GM19238 (cell line): ENCODE measurements around the gene DSTN.
"Not testable (repeated sequence)": the region's sequence is repeated elsewhere in the genome, so short reads cannot be mapped to it uniquely, and the experiment has no call there.

Source experiments
- DNase-seq: peaks from one replicate; pipeline ENCODE4 v3.0.0; 2011; ENCODE audit warnings: low spot score; ENCODE audit not compliant: insufficient read length

Gene DSTN

DNA sequence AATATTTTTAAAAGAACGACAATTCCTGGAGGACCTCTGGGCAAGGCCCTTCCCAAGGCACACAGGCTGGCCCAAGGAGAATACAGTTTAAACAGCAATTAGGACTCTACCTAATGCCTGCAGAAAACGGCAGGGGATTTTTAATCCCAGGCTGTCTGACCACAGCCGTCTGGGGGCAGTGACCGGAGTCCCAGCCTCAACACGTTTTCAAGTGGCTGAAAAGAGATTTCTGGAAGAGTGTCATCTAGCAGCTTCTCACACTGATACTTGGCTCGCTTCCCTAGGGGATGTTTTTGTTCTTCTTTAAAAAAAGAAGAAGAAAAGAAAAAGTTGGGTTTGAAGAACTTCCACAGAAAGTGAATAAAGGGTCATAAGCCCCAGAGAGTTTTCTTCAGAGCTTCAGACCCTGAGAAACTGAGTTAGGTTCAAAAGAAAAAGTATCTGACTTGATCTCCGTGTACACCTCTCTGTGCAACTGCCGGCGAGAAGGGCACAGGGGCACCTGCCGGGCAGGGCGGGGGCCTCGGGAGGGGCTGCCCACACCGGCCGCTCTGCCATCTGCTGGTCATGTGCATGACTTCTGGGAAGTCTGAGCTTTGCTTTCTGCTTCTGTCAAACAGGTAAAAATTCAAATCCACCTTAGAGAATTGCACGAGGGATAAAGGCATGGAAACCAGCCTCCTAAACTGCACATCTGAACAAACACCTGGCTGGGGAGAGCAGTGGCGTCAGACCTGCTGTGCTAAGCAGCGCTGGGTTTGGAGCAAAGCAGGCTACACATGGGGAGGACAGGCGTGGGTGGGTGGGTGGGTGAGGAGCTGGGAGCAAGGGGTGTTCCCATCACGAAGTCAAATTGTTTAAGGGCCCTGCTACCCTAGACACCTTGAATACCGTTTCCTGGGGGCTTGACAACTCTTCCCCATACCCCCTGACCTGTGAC lies 79.2 kb downstream of the DSTN start:
- peak; percentile 59 for DNase-seq

DNA sequence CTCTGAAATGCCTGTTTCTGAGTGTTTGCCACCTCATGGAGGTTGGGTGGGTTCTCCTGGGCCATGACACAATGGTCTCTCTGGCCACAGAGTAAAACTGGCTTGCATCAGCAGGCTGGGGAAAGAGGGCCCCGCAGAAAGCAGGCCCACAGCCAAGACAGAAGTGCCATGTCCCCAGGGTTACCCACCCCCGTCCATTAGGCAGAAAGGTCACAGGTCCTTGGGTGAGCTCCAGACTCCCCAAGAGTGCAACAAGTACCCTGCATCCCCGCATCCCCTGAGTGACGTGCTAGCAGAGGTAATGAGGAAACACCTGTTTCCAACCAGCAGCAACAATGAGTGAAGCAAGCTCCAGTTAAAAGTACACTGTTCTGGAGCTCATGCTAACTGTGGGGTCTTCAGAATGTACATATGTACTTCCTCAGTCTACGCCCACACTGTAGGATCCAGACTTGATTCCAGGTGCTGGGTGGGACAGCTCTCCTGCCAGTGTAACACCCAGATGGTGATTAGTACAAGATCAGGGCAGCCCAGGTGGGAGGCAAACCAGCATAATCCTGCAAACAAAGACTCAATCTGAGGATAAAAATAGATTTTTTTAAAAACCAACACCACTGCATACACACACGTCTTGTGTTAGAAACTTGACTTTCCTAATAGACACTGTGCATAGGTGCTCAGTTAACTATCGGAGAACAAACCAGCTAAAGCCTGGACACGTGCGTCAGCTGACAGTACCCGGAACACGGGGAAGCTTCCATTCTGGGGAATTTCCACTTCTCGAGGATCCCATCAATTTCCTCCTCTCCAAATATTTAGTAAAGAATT lies 80.6 kb downstream of the DSTN start:
- no peak for DNase-seq

DNA sequence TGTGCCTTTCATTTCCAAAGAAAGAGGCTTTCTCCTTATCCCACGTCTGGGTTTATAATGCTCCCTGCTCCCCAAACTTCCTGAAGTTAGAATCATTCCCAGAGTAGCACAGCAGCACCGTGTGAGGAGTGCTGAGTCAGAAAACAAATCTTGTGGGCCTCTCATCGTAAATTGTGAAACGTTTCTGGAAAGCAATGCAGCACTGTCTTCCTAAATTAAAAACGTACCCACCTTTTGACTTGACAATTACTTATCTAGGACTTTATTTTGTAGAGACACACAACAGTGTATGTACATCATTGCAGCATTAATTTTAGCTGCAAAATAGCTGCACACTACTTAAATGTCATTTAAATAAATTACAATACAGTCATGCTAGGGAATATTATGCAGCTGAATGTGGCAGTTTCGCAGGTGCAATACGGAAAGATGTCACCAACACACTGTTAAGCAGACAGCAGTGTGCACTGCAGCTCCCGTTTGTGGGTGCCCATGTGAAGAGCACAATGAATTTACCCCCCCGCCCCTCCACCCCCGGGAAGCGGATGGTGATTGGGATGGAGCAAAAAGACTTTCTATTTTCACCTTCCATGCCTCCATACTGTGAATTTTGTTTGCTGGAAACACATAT lies 81.4 kb downstream of the DSTN start:
- DNase-seq, result no peak

DNA sequence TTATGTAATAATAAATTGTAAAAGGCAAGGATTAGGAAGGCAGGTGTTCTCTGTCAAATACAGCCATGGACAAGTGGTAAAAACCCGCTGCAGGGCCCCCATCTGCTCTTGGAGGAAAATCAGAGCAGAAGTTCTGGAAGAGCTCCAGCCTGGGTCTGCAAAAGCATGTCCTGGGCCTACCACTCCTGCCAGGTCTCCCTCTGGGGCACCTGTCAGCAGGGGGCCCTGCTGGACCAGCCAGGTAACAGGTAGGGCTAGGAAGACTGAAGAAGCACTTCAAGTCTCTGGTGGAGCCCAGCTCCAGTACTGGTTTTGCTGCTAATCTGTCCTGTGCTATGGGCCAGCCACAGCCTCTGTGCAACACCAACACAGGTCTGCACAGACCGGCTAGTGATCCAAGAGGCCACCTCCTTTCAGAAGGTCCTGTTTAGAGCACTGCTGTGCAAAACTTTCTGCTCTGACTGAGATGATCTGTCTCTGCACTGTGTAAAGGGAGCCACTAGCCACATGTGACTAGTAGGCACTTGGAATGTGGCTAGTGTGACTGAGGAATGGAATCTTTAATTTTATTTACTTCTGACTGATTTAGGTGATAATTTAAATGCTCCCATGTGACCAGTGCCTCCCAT lies 82.0 kb downstream of the DSTN start:
- no peak for DNase-seq

DNA sequence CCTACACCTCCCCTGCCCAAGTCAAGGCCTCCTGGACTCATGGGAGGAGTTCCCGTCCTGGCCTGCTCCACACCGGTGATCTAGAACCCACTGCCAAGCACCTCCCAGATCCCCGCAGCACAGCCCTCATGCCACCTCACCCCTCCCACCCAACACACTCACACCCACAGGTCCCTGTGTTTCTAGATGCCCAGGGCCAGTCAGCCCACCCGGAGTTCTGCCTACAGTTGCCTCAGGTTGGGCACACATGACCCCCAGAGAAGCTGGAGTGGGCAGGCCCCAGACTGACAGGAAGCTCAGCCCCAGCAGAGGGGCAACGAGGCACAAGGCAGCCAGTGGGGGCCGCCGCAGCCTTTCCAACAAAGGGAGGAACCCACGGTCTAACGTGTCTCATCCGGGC lies 82.5 kb downstream of the DSTN start:
- no peak for DNase-seq

DNA sequence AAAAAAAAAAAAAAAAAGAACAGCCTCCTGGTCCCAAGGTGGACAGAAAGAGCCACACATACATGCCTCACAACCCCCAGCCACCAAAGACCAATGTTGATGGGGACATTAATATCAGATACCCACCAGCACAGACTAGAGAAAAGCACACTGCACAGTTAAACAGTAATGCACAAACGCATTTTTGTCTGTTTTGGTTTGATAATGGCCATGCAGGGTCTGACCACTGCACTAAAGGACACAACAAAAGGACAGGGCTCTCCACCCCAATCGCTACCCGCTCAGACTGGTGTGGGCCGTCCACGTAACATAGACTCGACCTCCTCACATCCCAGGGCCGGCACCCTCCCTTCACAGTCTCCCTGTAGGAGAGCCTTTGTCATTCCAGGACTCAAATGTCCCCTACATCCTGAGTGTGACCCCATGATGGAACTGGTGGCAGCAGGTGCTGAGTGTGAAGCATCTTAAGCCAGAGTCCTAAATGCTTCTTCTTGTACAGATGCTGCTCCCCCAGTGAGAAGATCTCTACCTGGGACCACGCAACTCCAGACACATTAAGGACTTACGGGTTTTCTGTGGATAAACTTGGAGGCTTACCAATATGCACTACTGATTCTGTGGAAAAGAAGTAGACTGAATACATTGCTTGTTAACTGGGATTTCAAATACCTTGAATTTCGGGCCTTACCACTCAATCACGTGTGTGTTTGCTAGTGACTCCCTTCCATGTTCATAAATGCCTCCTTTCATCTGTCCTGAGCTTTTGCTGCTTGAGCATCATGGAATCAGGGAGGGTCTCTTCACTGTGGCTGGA lies 84.2 kb downstream of the DSTN start:
- DNase-seq, result no peak

DNA sequence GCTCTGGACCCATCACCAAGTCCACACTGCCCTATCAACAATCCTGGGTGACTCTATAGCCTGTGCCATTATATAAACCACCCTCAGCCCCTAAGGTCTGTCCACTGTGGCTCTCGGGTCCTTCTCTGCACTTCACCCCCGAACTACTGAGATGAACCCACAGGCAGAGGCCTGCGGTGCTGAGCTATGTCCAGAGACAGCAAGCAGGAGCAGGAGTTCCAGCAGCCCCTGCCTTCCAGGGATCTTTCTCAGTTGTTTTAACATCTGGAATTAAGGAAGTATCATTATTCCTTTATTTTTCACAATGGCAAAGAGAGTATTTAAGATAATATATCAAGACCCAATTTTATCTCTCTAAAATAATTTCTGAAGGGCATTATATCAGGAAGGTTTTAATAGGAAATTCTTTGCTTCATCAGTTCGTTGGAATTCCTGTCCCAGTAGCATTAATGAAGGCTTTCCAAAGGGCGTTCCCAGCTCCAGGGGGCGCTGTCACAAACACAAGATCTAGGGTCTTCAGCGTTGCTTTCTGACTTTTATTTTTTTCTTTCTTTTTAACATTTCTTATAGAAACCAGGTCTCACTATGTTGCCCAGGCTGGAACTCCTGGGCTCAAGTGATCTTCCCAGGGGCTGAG lies 84.9 kb downstream of the DSTN start:
- DNase-seq, result no peak

DNA sequence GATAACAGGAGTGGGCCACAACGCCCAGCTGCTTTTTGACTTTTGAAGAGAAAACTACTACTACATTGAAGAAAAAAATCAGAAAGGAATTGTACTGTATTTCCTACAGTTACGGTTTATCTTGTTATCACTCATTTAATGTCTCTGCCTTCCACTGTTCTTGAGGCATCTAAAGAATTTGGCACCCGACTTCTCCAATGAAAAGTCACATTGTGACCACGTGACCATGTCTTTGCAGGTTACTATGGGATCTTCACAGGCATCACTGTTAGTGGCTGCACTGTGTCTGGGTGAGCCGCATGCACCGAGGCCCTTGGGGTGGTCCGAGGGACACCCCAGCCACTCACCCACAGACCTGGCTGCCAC lies 85.4 kb downstream of the DSTN start:
- DNase-seq, result no peak

DNA sequence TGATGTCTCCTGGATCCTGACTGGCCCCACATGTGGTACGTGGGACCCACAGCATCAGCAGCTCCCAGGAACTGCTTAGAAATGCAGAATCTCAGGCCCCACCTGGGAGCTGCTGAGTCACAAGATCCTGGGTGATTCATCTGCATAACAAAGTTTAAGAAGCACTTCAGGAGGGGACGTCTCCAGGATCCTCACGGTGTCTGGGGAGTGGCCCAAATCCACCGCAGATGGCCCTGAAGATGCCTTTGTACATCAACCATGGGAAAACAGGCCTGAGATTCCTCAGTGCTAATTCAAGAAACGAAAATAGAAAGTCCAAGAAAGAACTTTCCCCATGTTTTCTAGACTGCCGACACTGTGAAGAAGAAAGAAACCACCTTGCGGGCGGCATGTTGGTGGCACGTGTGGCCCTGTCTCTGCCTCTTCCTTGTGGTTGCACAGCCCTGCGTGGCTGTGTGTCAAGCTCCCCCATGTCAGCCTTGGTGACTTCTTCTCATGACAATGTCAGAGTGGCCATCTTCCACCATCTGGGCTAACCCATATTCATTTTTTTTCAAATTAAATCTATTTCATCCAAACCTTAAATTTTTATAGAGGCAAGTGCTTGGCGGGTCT lies 86.1 kb downstream of the DSTN start:
- DNase-seq, result no peak

DNA sequence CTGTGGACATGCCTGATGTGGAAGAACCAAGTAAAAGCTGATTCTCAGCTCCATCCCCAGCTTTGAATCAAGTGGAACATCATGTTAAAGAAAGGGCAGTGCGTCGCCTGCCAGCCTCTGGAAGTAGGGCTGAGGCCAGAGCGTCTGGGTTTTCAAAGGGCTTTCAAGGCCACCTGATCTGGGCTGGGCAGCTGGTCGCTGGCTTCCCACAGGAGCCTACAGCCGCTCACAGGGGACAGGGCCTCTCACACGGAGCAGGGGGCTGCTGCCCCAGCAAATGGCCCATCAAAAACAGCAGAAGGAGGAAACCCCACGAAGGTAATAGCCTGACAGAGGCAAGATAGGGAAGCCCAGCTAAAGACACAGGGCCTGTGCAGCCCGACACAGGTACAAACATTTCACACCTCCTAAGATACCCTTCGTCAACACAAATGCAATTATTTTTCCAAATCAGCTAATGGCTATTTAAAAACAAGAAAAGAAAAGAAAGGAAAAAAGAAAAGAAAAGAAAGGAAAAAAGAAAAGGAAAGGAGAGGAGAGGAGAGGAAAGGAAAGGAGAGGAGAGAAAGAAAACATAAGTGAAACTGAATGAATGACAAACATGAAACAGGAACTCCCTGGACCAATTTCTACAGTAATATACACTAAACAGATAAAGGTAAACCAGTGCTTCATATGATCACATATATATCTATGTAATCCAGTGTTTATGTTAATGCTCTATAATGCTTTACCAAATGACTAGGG lies 87.4 kb downstream of the DSTN start:
- no peak for DNase-seq

DNA sequence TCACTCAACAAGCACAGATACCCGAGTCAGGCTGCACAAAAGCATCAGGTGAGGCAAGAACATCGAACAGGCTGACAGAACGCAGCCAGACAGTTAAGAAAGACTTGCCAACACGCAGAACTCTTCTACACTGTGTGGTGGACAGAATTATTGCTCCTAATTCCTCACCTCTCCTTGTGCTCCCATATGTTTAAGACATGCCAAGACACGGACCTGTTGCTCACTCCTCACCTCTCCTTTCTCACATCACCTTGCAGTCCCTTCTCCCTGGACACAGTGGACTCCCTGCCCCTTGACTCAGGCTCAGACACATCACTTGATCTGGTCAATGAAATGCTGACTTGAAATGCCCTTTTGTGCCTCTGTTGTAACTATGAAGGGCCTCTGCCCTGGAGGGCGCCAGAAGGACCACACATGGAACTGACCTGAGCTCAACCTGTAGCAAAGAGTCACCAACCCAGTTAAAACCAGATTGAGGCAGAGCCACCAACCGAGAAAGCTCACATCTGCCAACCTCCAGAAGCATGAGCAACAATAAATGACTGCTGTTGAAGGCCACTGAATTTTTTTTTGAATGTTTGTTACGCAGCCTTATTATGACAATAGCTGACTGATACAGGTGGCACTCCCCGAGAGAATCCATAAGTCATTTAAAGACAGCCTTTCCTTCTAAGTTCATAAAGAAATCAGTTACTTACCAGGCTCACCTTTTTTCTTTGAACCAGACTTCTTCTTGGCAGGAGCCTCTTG lies 88.2 kb downstream of the DSTN start:
- no peak for DNase-seq

DNA sequence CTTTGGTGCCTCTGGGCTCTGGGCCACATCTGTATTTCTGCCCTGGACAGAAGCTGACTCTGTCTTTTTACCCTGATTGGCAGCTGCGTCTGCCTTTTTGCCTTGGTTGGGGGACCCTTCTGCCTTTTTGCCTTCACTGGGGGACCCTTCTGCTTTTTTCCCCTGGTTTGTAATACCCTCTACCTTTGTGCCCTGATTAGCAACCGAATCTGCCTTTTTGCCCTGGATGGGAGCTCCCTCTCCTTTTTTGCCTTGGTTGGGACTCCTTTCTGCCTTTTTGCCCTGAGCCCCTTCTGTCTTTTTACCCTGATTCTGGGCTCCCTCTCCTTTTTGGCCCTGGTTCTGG lies 88.7 kb downstream of the DSTN start:
- no peak for DNase-seq

DNA sequence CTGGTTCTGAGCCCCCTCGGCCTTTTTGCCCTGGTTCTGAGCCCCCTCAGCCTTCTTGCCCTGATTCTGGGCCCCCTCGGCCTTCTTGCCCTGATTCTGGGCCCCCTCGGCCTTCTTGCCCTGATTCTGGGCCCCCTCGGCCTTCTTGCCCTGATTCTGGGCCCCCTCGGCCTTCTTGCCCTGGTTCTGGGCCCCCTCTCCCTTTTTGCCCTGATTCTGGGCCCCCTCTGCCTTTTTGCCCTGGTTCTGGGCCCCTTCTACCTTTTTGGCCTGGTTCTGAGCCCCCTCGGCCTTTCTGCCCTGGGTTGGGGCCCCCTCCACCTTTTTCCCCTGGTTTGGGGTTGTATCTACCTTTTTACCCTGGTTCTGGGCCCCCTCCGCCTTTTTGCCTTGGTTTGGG lies 89.5 kb downstream of the DSTN start:
- DNase-seq, result not testable (repeated sequence)
